Measurements from ENCODE around the gene ZNF775. TPM values are rescaled to one million over a fixed set of nuclear protein-coding genes. Genes with fewer than 3 reads are reported as not detected.

The ZNF775 gene
- polyA plus RNA-seq (ENCODE audit: insufficient read length in 3 of 3): 1 to 10 TPM; 8.4 to 9.7 (median 8.6) TPM
- long read RNA-seq, donor 1, transcript ZNF775-201 (3 exons, 2,257 nt): major isoform, 6 of 6 reads
- long read RNA-seq, donor 1, partial matches to known transcripts: 0 of 6 reads
- long read RNA-seq, donor 1, other reads (novel, unspliced or antisense): 0 of 6 reads
- long read RNA-seq, donor 2, transcript ZNF775-201 (3 exons, 2,257 nt): major isoform, 6 of 6 reads
- long read RNA-seq, donor 2, partial matches to known transcripts: 0 of 6 reads
- long read RNA-seq, donor 2, other reads (novel, unspliced or antisense): 0 of 6 reads
- long read RNA-seq, donor 3, transcript ZNF775-201 (3 exons, 2,257 nt): major isoform, 5 of 16 reads
- long read RNA-seq, donor 3, partial matches to known transcripts: 11 of 16 reads
- long read RNA-seq, donor 3, other reads (novel, unspliced or antisense): 0 of 16 reads
- long read RNA-seq, donor 4, transcript ZNF775-201 (3 exons, 2,257 nt): major isoform, 6 of 14 reads
- long read RNA-seq, donor 4, partial matches to known transcripts: 8 of 14 reads
- long read RNA-seq, donor 4, other reads (novel, unspliced or antisense): 0 of 14 reads
- long read RNA-seq, donor 5, partial matches to known transcripts: 11 of 13 reads
- long read RNA-seq, donor 5, other reads (novel, unspliced or antisense): 0 of 13 reads
- long read RNA-seq, donor 6, partial matches to known transcripts: 0 of 2 reads
- long read RNA-seq, donor 6, other reads (novel, unspliced or antisense): 0 of 2 reads
- long read RNA-seq, donor 7, partial matches to known transcripts: 0 of 4 reads
- long read RNA-seq, donor 7, other reads (novel, unspliced or antisense): 0 of 4 reads
- long read RNA-seq, donor 8, partial matches to known transcripts: 0 of 1 reads
- long read RNA-seq, donor 8, other reads (novel, unspliced or antisense): 0 of 1 reads
- long read RNA-seq, donor 9, partial matches to known transcripts: 0 of 1 reads
- long read RNA-seq, donor 9, other reads (novel, unspliced or antisense): 0 of 1 reads
- long read RNA-seq, donor 10, partial matches to known transcripts: 0 of 2 reads
- long read RNA-seq, donor 10, other reads (novel, unspliced or antisense): 0 of 2 reads
- long read RNA-seq, donor 11, transcript ZNF775-201 (3 exons, 2,257 nt): major isoform, 5 of 20 reads
- long read RNA-seq, donor 11, partial matches to known transcripts: 15 of 20 reads
- long read RNA-seq, donor 11, other reads (novel, unspliced or antisense): 0 of 20 reads
- long read RNA-seq, donor 12, partial matches to known transcripts: 0 of 2 reads
- long read RNA-seq, donor 12, other reads (novel, unspliced or antisense): 0 of 2 reads
- long read RNA-seq, donor 13, partial matches to known transcripts: 0 of 2 reads
- long read RNA-seq, donor 13, other reads (novel, unspliced or antisense): 0 of 2 reads
- long read RNA-seq, donor 14, transcript ZNF775-201 (3 exons, 2,257 nt): major isoform, 6 of 6 reads
- long read RNA-seq, donor 14, partial matches to known transcripts: 0 of 6 reads
- long read RNA-seq, donor 14, other reads (novel, unspliced or antisense): 0 of 6 reads
- long read RNA-seq, donor 15, transcript ZNF775-201 (3 exons, 2,257 nt): major isoform, 11 of 11 reads
- long read RNA-seq, donor 15, partial matches to known transcripts: 0 of 11 reads
- long read RNA-seq, donor 15, other reads (novel, unspliced or antisense): 0 of 11 reads
- long read RNA-seq, donor 16, partial matches to known transcripts: 0 of 2 reads
- long read RNA-seq, donor 16, other reads (novel, unspliced or antisense): 0 of 2 reads

- peak; percentile 95 for DNase-seq
Measured at GRCh38 chr7:150378853-150379440, at the start of gene ZNF775. Gene ZNF775, plus strand, starts transcription at chr7:150379330. Its CDS starts 9,141 bp downstream, at chr7:150388471.

- no peak for DNase-seq
Measured at GRCh38 chr7:150329331-150330120, 49.6 kb upstream of the ZNF775 start.

GRCh38 chr7:150330211-150330885 is 48.8 kb upstream of the ZNF775 start:
- DNase-seq: no peak

- DNase-seq: no peak
Measured at GRCh38 chr7:150332852-150333635, 46.1 kb upstream of the ZNF775 start.

- DNase-seq: no peak
Measured at GRCh38 chr7:150333659-150334058, 45.5 kb upstream of the ZNF775 start.

- no peak for DNase-seq
Measured at GRCh38 chr7:150334108-150334507, 45.0 kb upstream of the ZNF775 start.

- DNase-seq: no peak
Measured at GRCh38 chr7:150335108-150335773, 43.9 kb upstream of the ZNF775 start.

- no peak for DNase-seq
Measured at GRCh38 chr7:150335774-150336112, 43.4 kb upstream of the ZNF775 start.

- DNase-seq: no peak
Measured at GRCh38 chr7:150336746-150337145, 42.4 kb upstream of the ZNF775 start.

GRCh38 chr7:150337179-150337578 is 42.0 kb upstream of the ZNF775 start:
- DNase-seq: no peak

GRCh38 chr7:150337659-150338081 is 41.5 kb upstream of the ZNF775 start:
- no peak for DNase-seq

GRCh38 chr7:150338166-150338829 is 40.8 kb upstream of the ZNF775 start:
- DNase-seq: no peak

- DNase-seq: no peak
Measured at GRCh38 chr7:150339409-150339809, 39.7 kb upstream of the ZNF775 start.

GRCh38 chr7:150340024-150340749 is 38.9 kb upstream of the ZNF775 start:
- no peak for DNase-seq

- DNase-seq: no peak
Measured at GRCh38 chr7:150340875-150341262, 38.3 kb upstream of the ZNF775 start.
